Activated CD4-positive, alpha-beta T cell treated with anti-CD3 and anti-CD28 coated beads, Interleukin-2, amount 50 U/mL, for 48 hours (primary cell): ENCODE results near the gene MAST2.

ENCODE experiments used
- DNase-seq, 2 experiments: peaks; one replicate each; pipeline ENCODE4 v3.0.0-alpha.2; 2020

The MAST2 gene

DNA sequence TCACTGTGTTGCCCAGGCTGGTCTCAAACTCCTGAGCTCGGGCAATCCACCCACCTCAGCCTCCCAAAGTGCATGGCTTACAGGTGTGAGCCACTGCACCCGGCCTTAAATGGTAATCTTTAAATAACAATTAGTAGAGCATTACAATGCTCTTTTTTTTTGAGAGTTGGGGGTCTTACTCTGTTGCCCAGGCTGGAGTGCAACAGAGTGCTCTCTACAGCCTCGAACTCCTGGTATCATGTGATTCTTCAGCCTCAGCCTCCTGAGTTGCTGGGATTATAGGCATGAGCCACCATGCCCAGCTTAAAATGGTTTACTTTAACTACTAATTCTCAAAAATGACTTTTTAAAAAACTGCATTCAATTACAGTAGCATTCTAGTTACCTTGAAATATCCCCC, 276.8 kb downstream of the MAST2 start:
- no peak for DNase-seq

- DNase-seq, result no peak
Measured at GRCh38 chr1:46081206-46081605, 277.8 kb downstream of the MAST2 start.

- no peak for DNase-seq
Measured at GRCh38 chr1:46081619-46082018, 278.2 kb downstream of the MAST2 start.

GRCh38 chr1:46083579-46083978, 280.2 kb downstream of the MAST2 start:
- DNase-seq, result no peak

- no peak for DNase-seq
Measured at GRCh38 chr1:46084553-46085451, 281.4 kb downstream of the MAST2 start.
